T-helper 17 cell (primary cell): ENCODE results near the gene RXRB. TPM values are rescaled to one million over a fixed set of nuclear protein-coding genes. Genes with fewer than 3 reads are reported as not detected.

Experiments used
- ATAC-seq: fragments of 150-1000 bp; cut with Tn5 transposase; 2 replicates; pipeline ENCODE4 v1.10.0; 2021; ENCODE audit warnings: mild to moderate bottlenecking, moderate library complexity
- DNase-seq, 3 donors: peaks; one replicate each; pipeline versions ENCODE4 v3.0.0 to v3.0.0-alpha.2; 2020 to 2021
- H3K9me3 ChIP-seq: one replicate; pipeline ENCODE4 v1.7.0; 2013; ENCODE audit warnings: low read length, mild to moderate bottlenecking; ENCODE audit not compliant: control insufficient read depth, poor library complexity, severe bottlenecking
- H3K27ac Mint-ChIP-seq: one replicate; pipeline ENCODE4 v1.8.0; 2022; ENCODE audit warnings: mild to moderate bottlenecking, moderate library complexity, mixed read lengths
- H3K27me3 Mint-ChIP-seq: one replicate; pipeline ENCODE4 v1.8.0; 2022; ENCODE audit warnings: mixed read lengths
- H3K36me3 Mint-ChIP-seq: one replicate; pipeline ENCODE4 v1.8.0; 2022; ENCODE audit warnings: low read depth, mixed read lengths
- H3K4me1 Mint-ChIP-seq: one replicate; pipeline ENCODE4 v1.8.0; 2022; ENCODE audit warnings: mild to moderate bottlenecking, mixed read lengths
- H3K4me3 Mint-ChIP-seq: one replicate; pipeline ENCODE4 v1.8.0; 2022; ENCODE audit warnings: mild to moderate bottlenecking, moderate library complexity, mixed read lengths
- total RNA-seq, 4 donors: library from RNA in 2 of 4; stranded (reverse) in 2 of 4; gene quantifications; one replicate each; pipeline ENCODE4 v1.2.3 and lab custom pipeline; 2022 to 2026

RXRB gene
- total RNA-seq, 2 donors from 2014 or later, result 51.0 to 64.4 TPM

GRCh38 chr6:33206864-33207551, 6.5 kb upstream of the RXRB start:
- peaks cover 49% of the 10 kb centered on the region for H3K4me1 Mint-ChIP-seq
- peaks cover 4% of the 10 kb centered on the region for H3K36me3 Mint-ChIP-seq
- H3K4me3 Mint-ChIP-seq, result peak overlapping the region; percentile 96
- peaks cover under 1% of the 10 kb centered on the region for H3K27me3 Mint-ChIP-seq
- no peak for DNase-seq
- no peaks in the 10 kb centered on the region for H3K9me3 ChIP-seq
- H3K27ac Mint-ChIP-seq, result peak overlapping the region; percentile 90
- no peak for ATAC-seq

DNA sequence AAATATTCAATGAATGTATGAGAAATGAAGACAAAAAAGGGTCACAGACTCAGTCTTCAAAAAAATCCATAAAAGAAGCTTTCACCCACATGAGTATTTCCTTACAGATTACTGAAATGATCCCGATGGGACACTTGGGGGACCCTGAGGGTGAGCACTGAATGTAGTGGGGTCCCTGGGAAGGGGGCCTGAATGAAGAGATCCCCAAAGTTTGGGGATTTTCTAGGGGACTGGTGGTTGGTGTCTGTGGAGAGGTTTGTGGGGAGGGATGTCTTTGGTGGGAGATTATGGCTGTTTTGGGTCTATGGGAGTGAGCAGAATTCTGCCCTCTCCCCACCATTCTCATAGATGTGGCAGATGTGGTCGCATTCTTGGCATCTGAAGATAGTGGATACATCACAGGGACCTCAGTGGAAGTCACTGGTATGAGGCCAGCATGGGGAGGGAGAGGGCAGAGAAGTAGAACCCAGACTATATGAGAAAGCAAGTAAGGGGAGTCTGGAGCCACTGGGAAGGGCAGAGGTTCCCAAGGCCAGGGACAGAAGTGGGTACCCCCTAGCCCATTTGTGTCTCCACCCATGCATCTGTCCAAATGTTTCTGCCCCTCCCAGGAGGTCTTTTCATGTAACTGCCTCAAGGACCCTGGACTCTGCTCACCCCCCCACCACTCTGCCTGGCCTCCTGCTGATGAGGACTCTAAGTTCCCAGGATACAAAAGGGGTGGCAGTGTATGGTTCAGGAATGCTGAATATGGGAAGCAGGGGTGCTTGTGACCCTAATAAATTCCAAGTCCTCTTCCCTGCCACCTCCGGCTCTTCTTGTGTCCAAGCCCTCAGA, 5.8 kb upstream of the RXRB start:
- Mint-ChIP-seq H3K27me3 (no peaks in the 10 kb centered on the region), H3K4me3 (peak overlapping the region; percentile 93), H3K4me1 (peaks cover 55% of the 10 kb centered on the region), H3K36me3 (peaks cover 6% of the 10 kb centered on the region), H3K27ac (peak overlapping the region; percentile 77)
- ATAC-seq (no peak), DNase-seq (no peak)
- H3K9me3 ChIP-seq, result no peaks in the 10 kb centered on the region

DNA sequence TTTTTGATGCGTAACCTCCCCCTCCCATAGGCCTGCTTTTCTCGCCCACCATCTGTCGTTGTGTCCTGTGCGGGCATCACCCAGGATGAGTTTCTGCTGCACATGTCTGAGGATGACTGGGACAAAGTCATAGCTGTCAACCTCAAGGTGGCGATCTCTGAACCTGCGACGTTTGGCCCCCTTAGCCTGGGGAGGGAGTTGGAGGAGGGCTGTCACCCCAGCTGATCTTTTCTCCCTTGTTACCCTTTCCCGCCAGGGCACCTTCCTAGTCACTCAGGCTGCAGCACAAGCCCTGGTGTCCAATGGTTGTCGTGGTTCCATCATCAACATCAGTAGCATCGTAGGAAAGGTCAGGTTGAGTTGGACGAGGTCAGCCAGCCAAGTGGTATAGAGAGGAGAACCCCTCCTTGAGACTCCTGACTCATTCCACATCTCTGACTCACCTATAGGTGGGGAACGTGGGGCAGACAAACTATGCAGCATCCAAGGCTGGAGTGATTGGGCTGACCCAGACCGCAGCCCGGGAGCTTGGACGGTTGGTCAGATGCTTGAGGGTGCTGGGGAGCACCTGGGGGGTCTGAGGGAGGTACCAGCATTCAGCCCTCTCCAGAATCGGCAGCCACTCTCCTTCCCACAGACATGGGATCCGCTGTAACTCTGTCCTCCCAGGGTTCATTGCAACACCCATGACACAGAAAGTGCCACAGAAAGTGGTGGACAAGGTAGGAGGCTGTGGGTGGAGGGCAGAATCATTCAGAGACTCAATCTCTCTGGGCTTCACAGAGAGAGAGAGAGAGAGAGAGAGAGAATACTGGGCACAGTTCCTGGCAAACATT, 4.9 kb upstream of the RXRB start:
- Mint-ChIP-seq H3K4me1 (peaks cover 61% of the 10 kb centered on the region), H3K27me3 (no peaks in the 10 kb centered on the region), H3K4me3 (peak overlapping the region; percentile 93), H3K27ac (peak overlapping the region; percentile 77), H3K36me3 (peaks cover 9% of the 10 kb centered on the region)
- ATAC-seq, result no peak
- no peak for DNase-seq
- H3K9me3 ChIP-seq, result no peaks in the 10 kb centered on the region

DNA sequence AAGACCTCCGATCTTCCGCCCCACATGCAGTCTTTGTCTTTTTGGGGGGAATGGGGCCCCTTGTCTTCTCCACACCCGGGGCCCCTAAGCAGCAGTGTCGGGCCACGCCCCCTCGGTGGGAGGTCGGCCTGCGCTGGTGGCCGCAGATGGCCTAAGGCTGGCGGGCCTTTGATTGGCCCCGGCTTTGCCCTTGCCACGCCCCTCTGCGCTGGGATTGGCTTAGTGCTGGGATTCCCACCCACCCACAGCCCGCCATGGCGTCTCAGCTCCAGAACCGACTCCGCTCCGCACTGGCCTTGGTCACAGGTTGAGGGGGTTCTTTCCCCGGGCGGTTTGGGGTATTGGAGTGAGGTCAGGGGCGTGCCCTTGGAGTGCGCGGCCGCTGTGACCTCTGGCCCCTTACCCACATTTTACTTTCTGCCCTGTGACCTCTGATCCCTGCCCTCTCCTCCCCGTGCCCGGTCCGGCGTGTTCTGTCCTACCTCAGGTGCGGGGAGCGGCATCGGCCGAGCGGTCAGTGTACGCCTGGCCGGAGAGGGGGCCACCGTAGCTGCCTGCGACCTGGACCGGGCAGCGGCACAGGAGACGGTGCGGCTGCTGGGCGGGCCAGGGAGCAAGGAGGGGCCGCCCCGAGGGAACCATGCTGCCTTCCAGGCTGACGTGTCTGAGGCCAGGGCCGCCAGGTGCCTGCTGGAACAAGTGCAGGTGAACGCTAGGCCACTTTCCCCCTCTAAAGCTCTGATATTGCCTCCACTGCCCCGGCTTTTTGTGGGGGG, 4.1 kb upstream of the RXRB start, which contains the start of gene HSD17B8:
Gene HSD17B8, plus strand, starts transcription at position 241 of the 776 bp plus-strand sequence. Its CDS starts 14 bp downstream, at position 255.
- ATAC-seq, result peak; percentile 68
- H3K4me1 Mint-ChIP-seq, result peaks cover 59% of the 10 kb centered on the region

DNA sequence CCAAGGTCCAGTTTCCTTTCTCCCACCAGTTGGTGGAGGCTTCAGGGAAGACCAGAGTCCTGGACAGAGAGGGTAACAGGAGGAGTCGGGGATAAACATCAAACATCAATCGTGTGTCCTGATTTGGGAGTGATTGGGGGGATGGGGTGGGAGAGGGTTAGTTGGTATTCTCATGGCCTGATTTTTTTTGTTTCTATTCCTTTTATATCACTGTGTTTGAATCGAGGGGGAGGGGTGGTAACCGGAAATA, 3.6 kb upstream of the RXRB start:
- H3K9me3 ChIP-seq, result no peaks in the 10 kb centered on the region
- peaks cover 59% of the 10 kb centered on the region for H3K4me1 Mint-ChIP-seq
- H3K4me3 Mint-ChIP-seq, result peak overlapping the region; percentile 93
- peaks cover 9% of the 10 kb centered on the region for H3K36me3 Mint-ChIP-seq
- peak overlapping the region; percentile 79 for H3K27ac Mint-ChIP-seq
- DNase-seq, result no peak
- no peaks in the 10 kb centered on the region for H3K27me3 Mint-ChIP-seq
- no peak for ATAC-seq

More for the DNA sequence above, 4.1 kb upstream of the RXRB start, which contains the start of gene HSD17B8:
- H3K27ac Mint-ChIP-seq, result peak within 1 kb of the TSS; percentile 79
- H3K9me3 ChIP-seq, result no peaks in the 10 kb centered on the region
- H3K27me3 Mint-ChIP-seq, result no peaks in the 10 kb centered on the region
- H3K4me3 Mint-ChIP-seq, result peak within 1 kb of the TSS; percentile 93
- DNase-seq, result peak; percentile 78 to 88 (median 88)
- H3K36me3 Mint-ChIP-seq, result peaks cover 9% of the 10 kb centered on the region

DNA sequence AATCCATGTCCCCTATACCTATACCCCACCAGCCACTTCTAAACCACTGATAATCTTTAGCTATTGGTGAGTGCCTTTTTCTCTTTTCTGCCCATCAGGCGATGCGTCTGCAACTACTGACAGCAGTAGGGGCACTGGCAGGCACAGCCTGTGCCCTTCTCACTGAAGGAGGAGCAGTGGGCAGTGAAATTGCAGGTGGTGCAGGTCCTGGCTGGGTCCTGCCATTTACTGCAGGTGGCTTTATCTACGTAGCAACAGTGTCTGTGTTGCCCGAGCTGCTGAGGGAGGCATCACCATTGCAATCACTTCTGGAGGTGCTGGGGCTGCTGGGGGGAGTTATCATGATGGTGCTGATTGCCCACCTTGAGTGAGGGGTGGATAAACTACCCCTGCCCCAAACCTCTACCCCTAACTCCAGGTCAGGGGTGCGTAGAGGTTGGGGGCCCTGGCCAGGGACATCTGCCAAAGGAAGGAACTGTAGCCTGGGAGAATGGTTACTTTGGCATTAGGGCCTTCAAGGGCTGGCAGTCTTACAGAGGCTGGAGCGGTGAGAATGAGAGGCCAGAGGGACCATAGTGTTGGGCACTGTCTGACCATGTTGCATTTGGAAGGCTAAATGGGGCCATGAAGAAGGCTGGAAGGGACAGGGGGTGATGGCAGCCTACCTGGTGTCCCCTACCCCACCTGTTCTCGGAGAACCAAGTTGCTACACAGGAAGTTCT, 3.1 kb upstream of the RXRB start:
- Mint-ChIP-seq H3K27ac (peak overlapping the region; percentile 79), H3K27me3 (no peaks in the 10 kb centered on the region), H3K4me3 (peak overlapping the region; percentile 93), H3K36me3 (peaks cover 6% of the 10 kb centered on the region), H3K4me1 (peaks cover 59% of the 10 kb centered on the region)
- no peaks in the 10 kb centered on the region for H3K9me3 ChIP-seq
- no peak for ATAC-seq
- no peak for DNase-seq

GRCh38 chr6:33202799-33203198, 2.3 kb upstream of the RXRB start:
- DNase-seq, result no peak
- peaks cover 6% of the 10 kb centered on the region for H3K36me3 Mint-ChIP-seq
- peak overlapping the region; percentile 27 for H3K27ac Mint-ChIP-seq
- peaks cover 65% of the 10 kb centered on the region for H3K4me1 Mint-ChIP-seq
- ATAC-seq, result no peak
- H3K9me3 ChIP-seq, result no peaks in the 10 kb centered on the region
- H3K27me3 Mint-ChIP-seq, result no peaks in the 10 kb centered on the region
- H3K4me3 Mint-ChIP-seq, result peak overlapping the region; percentile 99

- ATAC-seq (no peak), DNase-seq (no peak)
- Mint-ChIP-seq H3K27me3 (no peaks in the 10 kb centered on the region), H3K36me3 (peaks cover 6% of the 10 kb centered on the region), H3K27ac (peak overlapping the region; percentile 99), H3K4me1 (peaks cover 69% of the 10 kb centered on the region), H3K4me3 (peak overlapping the region; percentile 99)
- no peaks in the 10 kb centered on the region for H3K9me3 ChIP-seq
These were observed 1.5 kb upstream of the RXRB start for GRCh38 chr6:33201935-33202334.

DNA sequence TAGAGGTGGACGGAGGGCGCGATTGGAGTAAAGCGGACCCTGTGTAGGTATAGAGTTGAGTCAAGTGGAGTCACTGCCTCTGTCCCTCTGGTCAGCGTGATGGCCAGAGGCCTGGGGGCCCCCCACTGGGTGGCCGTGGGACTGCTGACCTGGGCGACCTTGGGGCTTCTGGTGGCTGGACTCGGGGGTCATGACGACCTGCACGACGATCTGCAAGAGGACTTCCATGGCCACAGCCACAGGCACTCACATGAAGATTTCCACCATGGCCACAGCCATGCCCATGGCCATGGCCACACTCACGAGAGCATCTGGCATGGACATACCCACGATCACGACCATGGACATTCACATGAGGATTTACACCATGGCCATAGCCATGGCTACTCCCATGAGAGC, 681 bp upstream of the RXRB start:
- DNase-seq, result no peak

GRCh38 chr6:33199687-33200218, 712 bp downstream of the RXRB start:
- H3K27ac Mint-ChIP-seq, result peak overlapping the region; percentile 99
- H3K9me3 ChIP-seq, result no peaks in the 10 kb centered on the region
- peak overlapping the region; percentile 99 for H3K4me3 Mint-ChIP-seq
- DNase-seq (peak in 2 of 3 donors; percentile 64 to 65), ATAC-seq (peak; percentile 28)
- H3K27me3 Mint-ChIP-seq, result no peaks in the 10 kb centered on the region
- peaks cover 63% of the 10 kb centered on the region for H3K4me1 Mint-ChIP-seq
- H3K36me3 Mint-ChIP-seq, result peaks cover 8% of the 10 kb centered on the region

More for the DNA sequence above, 681 bp upstream of the RXRB start:
- Mint-ChIP-seq H3K27ac (peak overlapping the region; percentile 99), H3K27me3 (no peaks in the 10 kb centered on the region), H3K36me3 (peaks cover 8% of the 10 kb centered on the region), H3K4me1 (peaks cover 70% of the 10 kb centered on the region), H3K4me3 (peak overlapping the region; percentile 99)
- ATAC-seq, result no peak
- H3K9me3 ChIP-seq, result no peaks in the 10 kb centered on the region

DNA sequence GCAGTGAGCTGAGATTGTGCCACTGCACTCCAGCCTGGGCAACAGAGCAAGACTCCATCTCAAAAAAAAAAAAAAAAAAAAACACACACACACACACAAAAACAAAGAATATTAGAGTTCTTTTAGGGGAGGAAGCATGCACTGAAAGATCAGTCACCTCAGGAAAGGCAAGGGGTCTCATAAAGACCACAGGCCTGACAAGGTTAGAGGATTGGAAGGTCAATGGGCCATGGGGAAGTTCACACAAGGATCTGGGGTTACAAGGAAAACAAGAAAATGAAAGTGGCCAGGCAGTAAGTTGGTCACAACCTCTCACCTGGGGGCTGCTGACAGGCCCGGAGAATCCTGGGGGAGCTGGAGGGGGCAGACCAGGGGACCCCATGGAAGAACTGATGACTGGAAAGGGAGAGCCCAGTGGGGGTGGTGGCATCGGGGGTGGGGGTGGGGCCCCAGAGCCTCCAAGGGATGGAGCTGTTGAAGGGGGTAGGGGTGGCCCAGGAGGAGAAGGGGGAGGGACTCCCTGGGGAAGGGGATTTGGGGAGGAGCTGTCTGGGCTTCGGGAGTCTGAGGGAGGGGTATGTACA, 1.5 kb downstream of the RXRB start:
- no peaks in the 10 kb centered on the region for H3K27me3 Mint-ChIP-seq
- ATAC-seq, result no peak
- H3K27ac Mint-ChIP-seq, result peak overlapping the region; percentile 99
- peaks cover 58% of the 10 kb centered on the region for H3K4me1 Mint-ChIP-seq
- no peak for DNase-seq
- H3K36me3 Mint-ChIP-seq, result peaks cover 8% of the 10 kb centered on the region
- H3K9me3 ChIP-seq, result no peaks in the 10 kb centered on the region
- H3K4me3 Mint-ChIP-seq, result peak overlapping the region; percentile 99
